HG03097 (cell line): ENCODE measurements around the gene BANP.
"Not testable (repeated sequence)": the region's sequence is repeated elsewhere in the genome, so short reads cannot be mapped to it uniquely, and the experiment has no call there.

Experiments used
- ATAC-seq: cut with Tn5 transposase; IDR thresholded peaks from one replicate; pipeline ENCODE4 v1.9.1; 2021; ENCODE audit not compliant: unreplicated experiment, low FRiP score

BANP gene

GRCh38 chr16:88073201-88073721 lies 122.0 kb downstream of the BANP start:
- ATAC-seq = no peak

DNA sequence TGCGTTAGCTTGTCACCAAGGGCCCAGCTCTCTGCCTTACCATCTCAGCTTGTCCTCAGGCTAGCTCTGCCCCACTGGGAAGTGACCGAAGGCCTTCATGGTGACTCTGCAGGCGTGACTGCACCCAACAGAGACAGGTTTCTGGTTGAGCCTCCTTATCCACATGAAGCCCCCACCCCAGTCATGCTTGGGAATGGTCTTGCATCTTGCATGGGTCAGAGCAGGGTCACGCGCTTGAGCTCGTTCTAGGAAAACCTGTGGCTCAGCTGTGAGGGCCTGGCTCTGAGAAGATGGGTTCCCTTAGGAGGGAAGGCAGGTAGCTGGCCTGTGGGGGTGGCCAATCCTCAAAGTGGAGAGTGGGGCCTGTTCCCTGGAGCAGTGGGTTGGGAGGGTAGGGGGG lies 122.8 kb downstream of the BANP start:
- ATAC-seq = no peak

DNA sequence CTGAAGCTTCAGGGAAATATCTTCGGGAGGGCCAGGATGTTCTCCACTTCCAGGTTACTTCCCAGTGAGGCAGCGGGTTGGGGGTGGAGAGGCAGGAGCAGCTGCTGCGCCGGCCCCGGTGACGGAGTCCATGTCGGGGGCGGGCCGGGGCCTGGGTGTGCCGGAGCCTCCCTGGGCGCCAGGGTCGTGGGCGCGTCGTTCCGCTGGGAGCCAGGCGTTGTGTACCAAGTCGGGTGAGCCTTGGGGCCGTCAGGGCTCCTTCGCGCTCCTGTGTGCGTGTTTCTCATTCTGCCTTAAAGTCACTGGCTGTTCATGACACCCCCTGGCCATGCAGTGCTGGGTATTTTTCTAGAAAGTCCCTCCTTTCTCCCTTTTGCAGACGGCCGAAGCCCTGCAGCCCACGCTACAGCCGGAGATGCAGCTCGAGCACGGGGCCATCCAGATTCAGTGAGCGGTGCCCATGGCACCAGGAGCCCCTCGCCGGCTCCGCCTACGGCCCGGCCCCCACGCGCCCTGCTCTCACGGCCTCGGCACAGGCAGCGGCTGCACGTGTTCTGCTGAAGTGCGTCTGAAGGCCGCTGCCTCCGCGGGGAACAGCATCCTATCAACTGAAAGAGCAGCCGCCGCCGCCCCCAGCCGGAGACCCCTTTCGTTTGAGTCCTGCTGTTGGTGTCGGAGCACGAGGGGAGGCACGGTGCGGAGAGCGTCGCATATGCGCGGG lies 125.1 kb downstream of the BANP start:
- no peak for ATAC-seq

- ATAC-seq = not testable (repeated sequence)
These were observed 125.7 kb downstream of the BANP start for GRCh38 chr16:88076932-88077320.

DNA sequence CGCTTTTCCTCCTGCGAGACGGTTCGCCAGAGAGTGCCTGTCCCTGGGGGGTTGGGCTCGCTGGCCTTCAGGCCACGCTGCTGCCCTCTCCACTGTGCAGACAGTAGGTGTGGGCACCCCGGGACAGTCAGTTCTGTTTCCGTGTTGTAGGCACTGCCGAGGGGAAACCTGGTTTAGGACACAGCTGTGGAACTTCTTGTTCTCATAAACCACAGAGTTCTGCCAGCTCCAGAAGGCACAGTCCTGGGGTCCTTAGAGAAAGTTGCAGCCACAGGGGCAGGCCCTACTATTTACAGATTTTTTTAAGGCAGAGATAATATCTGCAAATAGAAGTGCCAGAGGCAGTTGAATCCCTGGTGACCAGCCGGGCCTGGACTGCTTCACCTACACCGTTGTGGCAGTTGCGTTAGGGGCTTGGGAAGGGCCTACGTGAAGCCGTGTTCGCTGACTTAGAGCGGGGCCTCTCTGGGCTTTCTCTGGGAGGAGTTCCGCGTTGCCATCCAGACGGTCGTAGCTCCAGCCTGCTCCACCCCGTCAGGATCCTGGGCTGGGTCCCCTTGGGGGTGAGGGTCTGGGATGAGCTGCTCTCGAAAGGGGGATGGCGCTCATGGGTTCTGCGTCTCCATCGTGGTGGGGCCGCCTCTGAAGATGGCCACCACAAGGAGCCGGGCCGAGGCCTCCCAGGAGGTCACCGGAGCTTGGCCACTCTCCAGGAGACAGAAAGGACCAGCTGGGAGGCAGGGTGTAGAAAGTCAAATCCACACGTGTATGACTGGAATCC lies 126.3 kb downstream of the BANP start:
- ATAC-seq = no peak

- ATAC-seq = no peak
These were observed 127.0 kb downstream of the BANP start for GRCh38 chr16:88078111-88078775.

GRCh38 chr16:88083582-88083981 lies 132.3 kb downstream of the BANP start:
- ATAC-seq = no peak

GRCh38 chr16:88084881-88085280 lies 133.6 kb downstream of the BANP start:
- ATAC-seq = no peak

DNA sequence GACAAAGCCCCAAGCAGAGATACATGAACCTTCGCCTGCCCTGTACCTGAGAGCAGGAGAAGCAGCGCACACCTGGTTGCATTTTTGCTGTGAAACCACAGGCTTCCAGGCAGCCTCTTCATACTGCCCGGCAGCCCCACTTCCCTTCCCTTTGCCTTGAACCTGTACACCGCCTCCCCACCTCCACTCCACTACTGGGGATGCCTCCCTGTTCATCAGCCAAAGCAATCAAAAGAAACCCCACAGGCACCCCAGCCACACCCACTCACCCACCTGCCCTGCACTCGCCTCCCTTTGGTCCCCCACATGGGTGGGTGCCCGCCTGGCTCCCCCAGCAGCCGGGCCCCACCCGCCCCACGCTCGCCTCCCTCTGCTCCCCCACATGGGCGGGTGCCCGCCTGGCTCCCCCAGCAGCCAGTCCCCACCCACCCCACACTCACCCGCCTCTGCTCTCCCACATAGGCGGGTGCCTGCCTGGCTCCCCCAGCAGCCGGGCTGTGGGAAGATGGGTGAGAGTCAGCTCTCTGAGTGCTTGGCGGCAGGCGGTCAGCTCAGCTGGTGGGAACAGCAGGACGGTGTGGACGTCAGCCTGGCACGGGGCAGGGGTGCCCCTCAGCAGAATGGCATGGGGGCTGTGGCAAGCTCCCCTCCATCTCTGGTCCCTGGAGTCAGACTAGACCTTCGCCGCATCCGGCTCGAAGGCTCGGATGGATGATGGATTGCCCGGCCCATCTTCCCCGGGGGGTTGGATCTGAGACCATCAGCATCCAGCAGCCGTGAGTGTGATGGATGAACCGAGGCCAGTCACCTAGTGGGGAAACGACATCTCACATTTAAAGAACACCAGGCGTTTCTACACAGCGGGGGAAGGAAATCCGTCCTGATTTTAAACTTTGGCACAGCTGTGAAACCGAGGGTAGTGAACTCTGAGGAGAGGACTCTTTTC lies 135.6 kb downstream of the BANP start:
- ATAC-seq = no peak

GRCh38 chr16:88087517-88087877 lies 136.3 kb downstream of the BANP start:
- no peak for ATAC-seq

DNA sequence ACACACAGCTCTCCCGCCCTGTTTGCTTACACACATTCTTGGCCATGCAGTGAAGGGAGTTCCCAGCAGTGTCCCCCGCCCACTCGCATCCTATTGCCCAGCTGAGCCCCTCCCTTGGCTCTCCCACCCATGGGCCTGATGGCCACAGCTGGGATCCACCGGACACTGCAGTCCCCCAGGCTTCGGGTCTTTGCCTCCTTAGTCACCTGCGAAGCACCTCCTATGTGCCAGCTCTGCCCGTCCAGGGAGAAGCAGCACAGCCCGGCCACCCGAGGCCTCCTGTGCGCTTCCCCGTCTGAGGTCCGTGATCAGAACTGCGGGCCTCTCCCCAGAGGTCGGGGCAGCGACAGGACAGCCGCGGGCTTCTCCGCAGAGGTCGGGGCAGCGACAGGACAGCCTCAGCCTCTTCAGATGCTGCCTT lies 136.9 kb downstream of the BANP start:
- ATAC-seq = no peak

DNA sequence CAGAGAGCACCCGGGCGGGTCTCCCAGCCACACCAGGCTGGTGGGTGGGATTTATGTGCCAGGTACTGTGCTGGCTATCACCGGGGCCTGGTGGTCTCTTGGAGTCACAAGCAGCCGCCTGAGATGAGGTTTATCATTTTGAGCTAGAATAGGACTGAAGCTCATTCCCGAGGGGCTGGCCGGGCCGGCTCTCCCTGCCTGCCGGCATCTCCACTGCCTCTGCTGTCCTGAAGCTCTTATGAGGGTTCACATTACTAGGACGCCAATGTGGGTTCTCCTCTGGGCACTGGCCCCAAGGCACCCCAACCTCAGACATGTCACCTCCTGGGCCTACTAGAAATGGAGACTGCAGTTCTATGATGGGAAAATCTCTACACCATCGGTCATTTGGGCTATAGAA lies 137.4 kb downstream of the BANP start:
- not testable (repeated sequence) for ATAC-seq

- ATAC-seq = not testable (repeated sequence)
These were observed 137.8 kb downstream of the BANP start for GRCh38 chr16:88089071-88089470.

- not testable (repeated sequence) for ATAC-seq
These were observed 138.6 kb downstream of the BANP start for GRCh38 chr16:88089632-88090376.

- not testable (repeated sequence) for ATAC-seq
These were observed 139.3 kb downstream of the BANP start for GRCh38 chr16:88090377-88091175.

- not testable (repeated sequence) for ATAC-seq
These were observed 140.2 kb downstream of the BANP start for GRCh38 chr16:88091221-88091971.

GRCh38 chr16:88091972-88092302 lies 140.7 kb downstream of the BANP start:
- not testable (repeated sequence) for ATAC-seq
